NCI-H69 (cell line): ENCODE data around the gene RTF1.

Source experiments
- DNase-seq: peaks from one replicate; lab custom pipeline; 2025; lab: John Stamatoyannopoulos, UW

Gene RTF1

DNA sequence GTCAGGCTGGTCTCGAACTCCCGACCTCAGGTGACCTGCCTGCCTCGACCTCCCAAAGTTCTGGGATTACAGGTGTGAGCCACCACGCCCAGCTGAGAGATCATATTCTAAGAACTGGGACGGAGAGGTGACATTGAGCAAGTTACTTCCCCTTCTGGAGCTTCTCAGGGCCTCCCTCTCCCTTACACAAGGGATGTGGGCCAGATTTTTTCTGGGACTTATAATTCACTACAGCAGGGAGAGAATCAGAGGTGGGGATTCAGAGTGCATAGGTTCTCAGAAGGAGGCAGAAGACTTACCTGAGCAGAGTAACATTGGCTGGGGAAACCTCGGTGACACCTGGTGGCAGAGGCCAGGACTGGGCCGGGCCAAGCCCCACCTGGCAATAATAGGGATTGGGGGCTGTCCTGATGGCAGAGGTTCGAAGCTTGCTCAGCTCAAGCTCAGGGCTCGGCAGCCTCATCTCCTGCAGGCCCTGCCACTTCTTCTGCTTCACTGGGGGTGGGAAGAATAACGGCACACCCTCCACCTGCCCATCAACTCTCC lies 90.0 kb downstream of the RTF1 start:
- no peak for DNase-seq

DNA sequence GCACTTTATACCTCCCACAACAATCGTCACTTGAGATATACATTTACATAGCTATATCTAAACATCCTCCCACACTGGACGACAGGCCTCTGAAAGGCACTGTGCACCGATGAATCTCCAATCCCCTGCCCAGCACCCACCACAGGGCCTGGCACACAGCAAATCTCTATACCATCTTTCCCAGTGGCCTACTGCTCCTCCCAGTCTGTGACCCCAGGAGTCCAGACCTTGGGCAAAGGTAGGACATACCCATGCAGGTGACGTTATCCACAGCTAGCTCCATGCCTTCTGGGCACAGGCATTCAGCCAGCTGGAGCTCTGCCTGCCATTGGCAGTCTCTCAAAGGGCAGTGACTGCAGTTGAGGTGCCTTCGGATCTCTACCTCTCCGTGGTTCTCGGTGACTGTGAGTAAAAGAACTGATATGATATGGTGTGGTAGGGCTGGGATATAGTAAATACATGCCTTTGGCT lies 91.0 kb downstream of the RTF1 start:
- DNase-seq = peak; percentile 67

DNA sequence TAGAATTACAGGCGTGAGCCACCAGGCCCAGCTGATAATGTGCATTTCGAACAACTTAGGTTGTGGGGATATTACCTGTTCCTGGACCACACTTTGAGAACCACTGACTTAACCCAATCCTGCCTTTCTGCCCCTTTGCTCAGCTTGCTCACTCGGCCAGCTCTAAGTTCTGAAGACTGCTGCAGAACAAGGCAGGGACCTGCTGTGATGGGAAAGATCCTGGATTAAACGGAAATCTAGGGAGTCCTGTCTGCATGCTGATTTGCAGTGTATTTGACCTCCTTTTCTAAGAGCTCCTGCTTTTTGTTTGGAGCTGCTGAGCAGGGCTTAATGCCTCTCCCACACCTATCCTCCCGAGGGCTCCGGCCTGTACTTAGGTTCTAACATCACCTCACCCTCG lies 93.8 kb downstream of the RTF1 start:
- DNase-seq = no peak

- DNase-seq = peak; percentile 16
These were observed 94.5 kb downstream of the RTF1 start for GRCh38 chr15:41511331-41511898.

DNA sequence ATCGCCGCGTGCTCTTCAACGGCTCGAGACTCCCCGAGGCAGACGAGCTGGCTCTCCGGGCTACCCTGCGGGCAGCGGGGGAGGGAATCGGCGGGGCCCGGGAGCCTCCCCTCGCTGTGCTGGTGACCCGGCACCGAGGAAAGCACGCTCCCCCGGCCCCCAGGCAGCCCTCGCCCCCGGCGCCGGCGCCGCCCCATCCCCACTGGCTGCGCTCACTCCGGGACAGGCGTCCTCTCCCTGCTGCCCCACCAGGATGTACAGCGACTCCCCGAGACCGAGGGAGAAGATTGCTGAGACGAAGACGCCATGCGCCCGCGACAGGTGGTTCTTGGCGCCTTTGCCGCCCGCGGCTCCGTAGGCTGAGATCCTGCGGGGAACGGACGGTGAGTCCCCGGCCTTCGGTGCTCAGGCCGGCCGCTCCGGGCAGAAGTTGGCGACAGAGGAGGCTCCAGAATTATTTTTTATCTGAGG lies 95.0 kb downstream of the RTF1 start:
- DNase-seq = peak; percentile 36

GRCh38 chr15:41512512-41512939 lies 95.6 kb downstream of the RTF1 start:
- no peak for DNase-seq

- peak; percentile 26 for DNase-seq
These were observed 96.1 kb downstream of the RTF1 start for GRCh38 chr15:41512940-41513505.

- DNase-seq = peak; percentile 69
These were observed 96.8 kb downstream of the RTF1 start, which contains the start of gene LTK for GRCh38 chr15:41513506-41514227. TSS of gene LTK (minus strand) at chr15:41513827. CDS start at chr15:41513709, 118 bp downstream.

DNA sequence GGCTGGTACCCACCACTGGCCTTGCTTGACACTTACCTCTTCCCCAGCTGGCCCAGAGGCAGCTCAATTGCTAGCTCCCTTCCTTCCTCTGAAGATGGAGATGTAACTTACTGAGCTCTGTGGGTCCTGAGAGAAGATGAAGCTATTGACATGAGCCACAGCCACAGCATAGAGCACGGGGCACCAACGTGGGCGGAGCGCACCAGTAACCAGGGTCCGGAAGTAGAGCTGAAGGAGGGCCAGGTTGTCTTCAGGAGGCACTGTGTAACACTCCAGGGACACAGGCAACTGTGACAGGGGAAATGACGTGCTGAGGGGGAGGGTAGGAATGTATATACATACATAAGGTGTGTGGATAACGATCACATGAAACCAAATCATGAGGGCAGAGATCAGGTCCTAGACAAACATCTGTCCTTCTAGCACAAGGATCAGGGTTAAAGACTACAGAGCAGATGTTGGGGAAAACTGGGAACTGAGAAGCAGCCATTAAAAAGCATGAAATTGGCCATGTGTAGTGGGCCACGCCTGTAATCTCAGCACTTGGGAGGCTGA lies 101.1 kb downstream of the RTF1 start:
- DNase-seq = no peak

- DNase-seq = no peak
These were observed 103.7 kb downstream of the RTF1 start for GRCh38 chr15:41520636-41521035.

GRCh38 chr15:41521614-41522013 lies 104.7 kb downstream of the RTF1 start:
- no peak for DNase-seq

- no peak for DNase-seq
These were observed 106.2 kb downstream of the RTF1 start for GRCh38 chr15:41523097-41523496.

DNA sequence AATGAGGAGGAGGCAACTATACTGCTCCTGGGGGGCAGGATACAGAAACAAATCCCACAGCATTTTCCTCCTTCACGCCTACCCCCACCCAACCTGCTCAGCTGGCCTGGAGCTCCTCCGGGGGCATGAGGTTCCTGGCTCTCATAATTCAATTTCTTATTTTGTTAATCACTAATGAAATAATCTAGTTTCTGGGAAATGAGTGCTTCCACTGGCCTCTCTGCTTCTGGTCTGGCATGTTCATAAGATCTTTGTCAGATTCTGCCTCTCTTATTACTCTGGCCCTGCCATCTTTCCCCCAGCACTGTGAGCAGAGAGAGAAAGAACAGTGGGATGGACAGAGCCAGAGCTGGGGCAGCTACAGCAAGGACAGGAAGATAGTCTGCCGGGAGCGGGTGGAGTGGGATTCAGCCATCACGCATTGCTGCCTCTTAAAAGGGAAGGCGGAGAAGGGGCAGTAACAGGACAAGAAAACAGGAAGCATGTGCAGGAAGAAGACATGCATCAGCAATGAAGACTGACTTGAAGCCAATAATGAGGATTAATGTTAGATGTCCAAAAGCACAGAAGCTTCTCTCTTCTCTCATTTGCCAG lies 113.6 kb downstream of the RTF1 start:
- DNase-seq = no peak
